GM06990 (cell line): ENCODE results near the gene CDKL4.
"Not testable (repeated sequence)": the region's sequence is repeated elsewhere in the genome, so short reads cannot be mapped to it uniquely, and the experiment has no call there.

ENCODE experiments used
- DNase-seq: peaks from one replicate; pipeline ENCODE4 v3.0.0-alpha.2; 2011; ENCODE audit not compliant: insufficient read length; ENCODE audit errors: extremely low read depth
- H3K27me3 ChIP-seq: replicated peaks from 2 replicates; pipeline ENCODE4 v1.6.0; 2011; ENCODE audit warnings: low read length; ENCODE audit not compliant: control insufficient read depth, insufficient read depth
- H3K36me3 ChIP-seq: 2 replicates; pipeline ENCODE4 v1.5.1; 2011; ENCODE audit warnings: low read length; ENCODE audit not compliant: control insufficient read depth, insufficient read depth
- H3K4me3 ChIP-seq: replicated peaks from 2 replicates; pipeline ENCODE4 v1.5.1; 2011; ENCODE audit warnings: low read depth, mild to moderate bottlenecking, control low read depth, low read length
- TF ChIP-seq, protein P1 (sequence below): IDR thresholded peaks from 2 replicates; pipeline ENCODE4 v1.5.1; 2011; ENCODE audit warnings: low read length, control low read depth, mild to moderate bottlenecking, inconsistent platforms; ENCODE audit not compliant: insufficient read depth, poor library complexity, severe bottlenecking

The CDKL4 gene

DNA sequence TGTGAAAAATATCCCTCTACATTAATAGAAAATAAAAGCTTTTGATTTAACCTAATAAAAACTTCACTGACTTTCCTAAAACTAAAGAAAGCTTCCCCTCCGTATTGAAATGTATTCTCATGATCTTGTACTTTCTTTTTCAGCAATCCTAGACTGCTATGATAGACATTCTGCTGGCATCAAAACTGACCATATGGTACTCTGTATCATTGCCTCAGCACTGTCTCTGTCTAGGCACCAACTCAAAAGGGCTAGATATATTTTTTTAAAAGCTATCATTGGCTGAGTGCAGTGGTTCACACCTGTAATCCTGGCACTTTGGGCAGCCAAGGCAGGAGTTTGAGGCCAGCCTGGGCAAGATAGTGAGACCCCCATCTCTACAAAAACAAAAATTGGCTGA is 32.9 kb downstream of the CDKL4 start:
- H3K27me3 ChIP-seq = no peaks in the 10 kb centered on the region
- H3K4me3 ChIP-seq = no peak overlapping the region
- TF ChIP-seq, protein P1, sequence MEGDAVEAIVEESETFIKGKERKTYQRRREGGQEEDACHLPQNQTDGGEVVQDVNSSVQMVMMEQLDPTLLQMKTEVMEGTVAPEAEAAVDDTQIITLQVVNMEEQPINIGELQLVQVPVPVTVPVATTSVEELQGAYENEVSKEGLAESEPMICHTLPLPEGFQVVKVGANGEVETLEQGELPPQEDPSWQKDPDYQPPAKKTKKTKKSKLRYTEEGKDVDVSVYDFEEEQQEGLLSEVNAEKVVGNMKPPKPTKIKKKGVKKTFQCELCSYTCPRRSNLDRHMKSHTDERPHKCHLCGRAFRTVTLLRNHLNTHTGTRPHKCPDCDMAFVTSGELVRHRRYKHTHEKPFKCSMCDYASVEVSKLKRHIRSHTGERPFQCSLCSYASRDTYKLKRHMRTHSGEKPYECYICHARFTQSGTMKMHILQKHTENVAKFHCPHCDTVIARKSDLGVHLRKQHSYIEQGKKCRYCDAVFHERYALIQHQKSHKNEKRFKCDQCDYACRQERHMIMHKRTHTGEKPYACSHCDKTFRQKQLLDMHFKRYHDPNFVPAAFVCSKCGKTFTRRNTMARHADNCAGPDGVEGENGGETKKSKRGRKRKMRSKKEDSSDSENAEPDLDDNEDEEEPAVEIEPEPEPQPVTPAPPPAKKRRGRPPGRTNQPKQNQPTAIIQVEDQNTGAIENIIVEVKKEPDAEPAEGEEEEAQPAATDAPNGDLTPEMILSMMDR = no peak
- H3K36me3 ChIP-seq = no peaks in the 10 kb centered on the region
- no peak for DNase-seq

DNA sequence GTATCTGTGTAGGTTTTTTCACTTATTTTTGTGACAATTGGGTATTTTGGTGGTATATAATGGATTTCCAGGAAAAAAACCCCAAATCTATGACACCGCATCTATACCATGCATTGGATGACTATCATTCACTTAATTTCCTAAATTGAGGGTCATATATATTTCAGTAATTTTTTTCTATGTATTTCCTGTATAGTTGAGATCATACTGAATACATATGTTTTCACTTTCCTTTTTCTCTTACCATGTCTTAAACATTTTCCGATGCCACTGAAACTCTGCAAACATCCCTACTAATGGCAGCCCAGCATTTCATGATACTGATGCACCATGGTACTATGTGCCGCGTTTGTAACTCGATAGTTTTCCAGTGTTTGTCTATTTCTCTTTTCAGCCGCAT is 40.4 kb downstream of the CDKL4 start:
- H3K36me3 ChIP-seq = no peaks in the 10 kb centered on the region
- TF ChIP-seq, protein P1 = no peak
- H3K4me3 ChIP-seq = no peak overlapping the region

DNA sequence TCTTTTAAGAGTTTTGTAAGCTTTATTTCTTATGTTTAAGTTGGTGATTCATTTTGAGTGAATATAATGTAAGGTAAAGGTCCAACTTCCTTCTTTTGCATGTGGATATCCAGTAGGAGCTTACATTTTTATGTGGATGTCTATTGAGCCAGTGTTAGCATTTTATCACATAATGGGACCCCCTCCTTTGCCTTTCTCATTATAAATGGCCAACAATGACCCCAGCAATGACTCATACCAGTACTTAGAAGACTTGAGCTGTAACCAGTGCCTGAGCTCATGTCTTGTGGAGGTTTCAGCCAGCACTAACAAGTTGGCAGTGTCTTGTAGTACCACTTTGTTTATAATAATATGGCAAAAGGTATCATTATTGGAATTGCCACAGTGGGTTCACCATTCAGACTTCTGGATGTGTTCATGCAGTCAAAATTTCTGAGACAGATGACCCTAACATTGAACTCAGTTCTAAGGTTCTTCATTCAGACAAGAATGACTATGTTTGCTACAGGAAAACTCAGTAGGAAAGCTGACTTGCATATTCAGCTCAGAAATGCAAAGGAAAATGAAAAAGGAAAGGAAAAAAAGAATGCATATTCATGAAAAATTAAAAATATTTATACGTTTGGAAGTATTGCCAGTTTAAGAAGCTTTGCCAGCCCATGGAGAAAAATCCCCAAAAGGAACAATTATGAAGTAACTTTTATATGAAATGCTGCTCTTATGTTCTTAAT is 41.0 kb downstream of the CDKL4 start:
- Histone ChIP-seq H3K36me3 (no peaks in the 10 kb centered on the region), H3K4me3 (no peak overlapping the region), H3K27me3 (no peaks in the 10 kb centered on the region)
- TF ChIP-seq, protein P1 = no peak
- DNase-seq = no peak

More for the DNA sequence above, 40.4 kb downstream of the CDKL4 start:
- no peak for DNase-seq
- no peaks in the 10 kb centered on the region for H3K27me3 ChIP-seq

DNA sequence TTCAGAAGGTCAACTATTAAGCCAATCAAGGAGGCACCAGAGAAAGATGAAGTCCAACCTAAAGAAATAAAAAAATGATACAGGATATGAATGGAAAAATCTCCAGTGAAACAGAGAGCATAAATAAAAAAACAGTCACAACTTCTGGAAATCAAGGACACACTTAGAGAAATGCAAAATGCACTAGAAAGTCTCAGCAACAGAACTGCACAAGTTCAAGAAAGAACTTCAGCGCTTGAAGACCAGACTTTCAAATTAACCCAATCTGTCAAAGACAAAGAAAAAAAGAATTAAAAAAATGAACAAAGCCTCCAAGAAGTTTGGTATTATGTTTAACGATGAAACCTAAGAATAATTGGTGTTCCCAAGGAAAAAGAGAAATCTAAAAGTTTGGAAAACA is 46.8 kb downstream of the CDKL4 start:
- not testable (repeated sequence) for DNase-seq, H3K4me3 ChIP-seq, H3K36me3 ChIP-seq, H3K27me3 ChIP-seq

DNA sequence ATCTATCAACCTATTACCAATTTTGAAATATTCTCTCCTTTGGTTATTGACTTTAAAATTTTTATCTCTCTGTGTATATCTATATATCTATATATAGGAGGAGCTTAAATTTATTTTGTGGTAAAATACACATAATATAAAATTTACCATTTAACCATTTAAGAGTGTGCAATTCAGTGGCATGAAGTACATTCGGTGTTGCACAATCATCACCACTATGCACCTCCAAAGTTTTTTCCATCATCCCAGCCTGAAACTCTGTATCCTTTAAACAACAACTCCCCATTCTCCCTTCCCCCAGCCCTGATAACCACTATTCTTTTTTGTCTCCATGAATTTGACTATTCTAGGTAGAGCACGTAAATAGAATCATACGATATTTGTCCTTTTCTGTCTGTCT is 49.1 kb downstream of the CDKL4 start:
- Histone ChIP-seq H3K4me3 (no peak overlapping the region), H3K27me3 (no peaks in the 10 kb centered on the region), H3K36me3 (no peaks in the 10 kb centered on the region)
- TF ChIP-seq, protein P1 = no peak
- no peak for DNase-seq

DNA sequence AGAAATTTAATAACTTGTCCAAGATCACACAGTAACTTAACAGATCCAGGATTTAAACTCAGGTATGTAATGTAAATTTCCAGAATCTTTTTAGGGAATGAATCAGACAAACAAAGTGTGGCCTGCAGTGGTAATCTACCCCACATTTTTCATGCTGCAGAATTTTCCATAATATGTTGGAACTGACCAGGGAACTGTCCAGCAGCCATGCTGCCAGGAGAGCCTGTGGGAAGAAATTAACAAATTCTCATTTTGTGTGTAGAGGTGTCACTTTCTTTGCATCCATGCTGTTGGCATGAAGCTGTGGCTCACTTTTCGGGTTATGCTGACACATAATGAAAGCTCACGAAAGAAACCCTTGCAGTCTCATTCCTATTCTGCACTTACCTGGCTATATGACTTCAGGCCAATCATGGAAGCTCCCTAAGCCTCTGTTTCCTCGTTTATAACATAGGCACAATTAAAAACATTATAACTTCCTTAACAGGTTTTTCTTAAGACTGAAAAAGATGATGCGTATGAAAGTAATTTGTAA is 54.7 kb downstream of the CDKL4 start:
- H3K36me3 ChIP-seq = no peaks in the 10 kb centered on the region
- H3K27me3 ChIP-seq = no peaks in the 10 kb centered on the region
- DNase-seq = no peak
- H3K4me3 ChIP-seq = no peak overlapping the region
- TF ChIP-seq, protein P1 = no peak
